ENCODE data around the gene C2CD4B.

The C2CD4B gene

DNA sequence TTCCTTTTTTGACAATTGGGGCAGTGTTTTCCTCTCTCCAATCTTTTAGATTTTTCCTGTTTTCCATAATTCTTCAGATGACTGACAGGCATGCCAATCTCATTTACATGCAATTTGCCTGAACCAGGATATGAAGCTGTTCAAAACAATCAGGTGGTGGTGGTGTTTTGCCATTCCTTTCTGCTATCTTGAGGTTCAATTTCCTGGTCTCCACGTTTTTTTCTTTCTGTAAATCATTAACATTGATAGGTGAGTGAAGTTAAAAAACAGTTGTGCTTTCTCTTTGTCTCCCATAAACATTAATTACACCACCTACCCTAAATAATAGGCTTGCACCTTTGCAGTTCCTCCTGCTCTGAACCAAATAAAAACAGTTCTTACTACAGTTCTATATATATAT lies 49.2 kb downstream of the C2CD4B start:
- no peak for DNase-seq
